Gastrocnemius medialis (tissue), 4 donors: Measurements from ENCODE around the gene ADARB1. TPM values are rescaled to one million over a fixed set of nuclear protein-coding genes. Genes with fewer than 3 reads are reported as not detected.

Experiments
- ATAC-seq, 2 donors: fragments of 150-250 bp; one replicate each; pipeline ENCODE4 v1.9.1; 2016
- DNase-seq, 2 donors: peaks; one replicate each; pipeline ENCODE4 v3.0.0-alpha.2; 2019
- H3K27ac ChIP-seq, 4 donors: fragments of 200-600 bp; sonication (generic); 1 replicate in 1 of 4; 2 replicates in 3 of 4; pipeline ENCODE4 v1.5.1; 2016 to 2018; ENCODE audit warnings: mild to moderate bottlenecking in 2 of 4, moderate library complexity in 1 of 4
- H3K27me3 ChIP-seq, 3 donors: fragments of 200-600 bp; sonication (generic) in 2 of 3; 1 replicate in 1 of 3; 2 replicates in 2 of 3; pipeline versions ENCODE4 v1.5.1 to v1.6.0; 2016 to 2019; ENCODE audit warnings: mild to moderate bottlenecking in 1 of 3, moderate library complexity in 1 of 3
- H3K36me3 ChIP-seq, 2 donors: fragments of 200-600 bp; sonication (generic) in 1 of 2; one replicate each; pipeline ENCODE4 v1.5.1; 2017 to 2018
- H3K4me1 ChIP-seq, 2 donors: fragments of 200-600 bp; sonication (generic) in 1 of 2; one replicate each; pipeline ENCODE4 v1.5.1; 2016 to 2017; ENCODE audit warnings: mild to moderate bottlenecking in 2 of 2
- H3K4me3 ChIP-seq, 4 donors: fragments of 200-600 bp; sonication (generic) in 3 of 4; 1 replicate in 1 of 4; 2 replicates in 3 of 4; pipeline ENCODE4 v1.5.1; 2016 to 2019; ENCODE audit warnings: mild to moderate bottlenecking in 2 of 4
- H3K9me3 ChIP-seq, 3 donors: fragments of 200-600 bp; sonication (generic) in 2 of 3; 1 replicate in 1 of 3; 2 replicates in 2 of 3; pipeline ENCODE4 v1.5.1; 2016 to 2019
- CTCF ChIP-seq, 5 experiments: fragments of 450-650 bp in 3 of 5; fragments of 200-600 bp in 2 of 5; sonication (generic) in 2 of 5; IDR thresholded peaks in 4 of 5; conservative IDR thresholded peaks in 1 of 5; 1 replicate in 4 of 5; 2 replicates in 1 of 5; pipeline ENCODE4 v1.5.1; 2016 to 2019; ENCODE audit warnings: antibody characterized with exemption in 5 of 5, mild to moderate bottlenecking in 3 of 5, moderate library complexity in 3 of 5
- POLR2A ChIP-seq, 2 donors: fragments of 450-650 bp; IDR thresholded peaks; one replicate each; pipeline ENCODE4 v1.6.1; 2017; ENCODE audit warnings: antibody characterized with exemption in 2 of 2, mild to moderate bottlenecking in 2 of 2, moderate library complexity in 2 of 2
- in situ Hi-C, 4 donors: fragments of 200-750 bp; cut with MboI; loops; one replicate each; pipeline versions ENCODE4 v1.15.0 to v1.8.0; 2017; ENCODE audit warnings: low sequenced_read_pairs in 4 of 4
- intact Hi-C: fragments of 100-400 bp; cut with DNase I; formaldehyde crosslinking; loops from one replicate; pipeline ENCODE4 v1.15.1; 2023; ENCODE audit warnings: low total_unique reads
- total RNA-seq, 4 donors: library from RNA; depleted of rRNA; stranded (reverse); fragments of >200 nt; gene quantifications; one replicate each; pipeline versions ENCODE4 v1.1.0 to v1.2.3, GENCODE V29; 2016

The ADARB1 gene
- total RNA-seq, 4 donors from 2014 or later: 5.9 to 11.5 (median 6.9) TPM

GRCh38 chr21:45102391-45102932 lies 28.1 kb downstream of the ADARB1 start:
- intact Hi-C loops: no loop called here
- Histone ChIP-seq H3K4me3 (no peak overlapping the region), H3K27ac (peak overlapping the region in 2 of 4 donors; percentile 5 to 42), H3K4me1 (peaks cover 50 to 61% of the 10 kb centered on the region in 2 donors), H3K9me3 (no peaks in the 10 kb centered on the region), H3K27me3 (no peaks in the 10 kb centered on the region), H3K36me3 (no peaks in the 10 kb centered on the region)
- peak in 4 of 5 experiments; percentile 11 to 40 (median 29) for TF ChIP-seq CTCF (IDR thresholded peaks at IDR 0.05 in 4 of 5, conservative IDR thresholded peaks at IDR 0.05 in 1 of 5)
- TF ChIP-seq POLR2A (IDR thresholded peaks at IDR 0.05): no peak
- DNase-seq (no peak), ATAC-seq (peak; percentile 27 to 38)
- in situ Hi-C loops: no loop called here

GRCh38 chr21:45103971-45104520 lies 29.7 kb downstream of the ADARB1 start:
- DNase-seq (no peak), ATAC-seq (no peak)
- no peak overlapping the region for H3K4me3 ChIP-seq
- H3K4me1 ChIP-seq: peaks cover 43 to 52% of the 10 kb centered on the region in 2 donors
- H3K36me3 ChIP-seq: no peaks in the 10 kb centered on the region
- TF ChIP-seq POLR2A (IDR thresholded peaks at IDR 0.05) (no peak), CTCF (IDR thresholded peaks at IDR 0.05 in 4 of 5, conservative IDR thresholded peaks at IDR 0.05 in 1 of 5) (no peak)
- H3K27ac ChIP-seq: peak overlapping the region in 1 of 4 donors; percentile 10
- no peaks in the 10 kb centered on the region for H3K27me3 ChIP-seq
- in situ Hi-C loops (no loop called here), intact Hi-C loops (no loop called here)
- H3K9me3 ChIP-seq: no peaks in the 10 kb centered on the region

GRCh38 chr21:45104560-45104959 lies 30.2 kb downstream of the ADARB1 start:
- peaks cover 46 to 54% of the 10 kb centered on the region in 2 donors for H3K4me1 ChIP-seq
- TF ChIP-seq CTCF (IDR thresholded peaks at IDR 0.05 in 4 of 5, conservative IDR thresholded peaks at IDR 0.05 in 1 of 5) (no peak), POLR2A (IDR thresholded peaks at IDR 0.05) (no peak)
- in situ Hi-C loops: no loop called here

GRCh38 chr21:45105906-45106485 lies 31.6 kb downstream of the ADARB1 start:
- H3K27ac ChIP-seq: no peak overlapping the region
- peaks cover 56 to 58% of the 10 kb centered on the region in 2 donors for H3K4me1 ChIP-seq
- intact Hi-C loops: no loop called here
- in situ Hi-C loops: no loop called here
- no peaks in the 10 kb centered on the region for H3K36me3 ChIP-seq
- ATAC-seq (no peak), DNase-seq (no peak)
- H3K9me3 ChIP-seq: no peaks in the 10 kb centered on the region
- H3K27me3 ChIP-seq: no peaks in the 10 kb centered on the region
- no peak overlapping the region for H3K4me3 ChIP-seq
- TF ChIP-seq CTCF (IDR thresholded peaks at IDR 0.05 in 4 of 5, conservative IDR thresholded peaks at IDR 0.05 in 1 of 5): no peak
- no peak for TF ChIP-seq POLR2A (IDR thresholded peaks at IDR 0.05)

More at GRCh38 chr21:45104560-45104959, 30.2 kb downstream of the ADARB1 start:
- H3K36me3 ChIP-seq: no peaks in the 10 kb centered on the region
- H3K4me3 ChIP-seq: no peak overlapping the region
- no peaks in the 10 kb centered on the region for H3K27me3 ChIP-seq
- no peaks in the 10 kb centered on the region for H3K9me3 ChIP-seq
- ATAC-seq (peak; percentile 67 to 76), DNase-seq (peak in 1 of 2 donors; percentile 32)
- H3K27ac ChIP-seq: peak overlapping the region in 1 of 4 donors; percentile 10
- intact Hi-C loops: no loop called here
